GM18907 (cell line): Measurements from ENCODE around the gene CCNT2.
"Not testable (repeated sequence)": the region's sequence is repeated elsewhere in the genome, so short reads cannot be mapped to it uniquely, and the experiment has no call there.

Experiments
- ATAC-seq: cut with Tn5 transposase; IDR thresholded peaks from one replicate; pipeline ENCODE4 v1.9.1; 2021; ENCODE audit warnings: mild to moderate bottlenecking, moderate library complexity; ENCODE audit not compliant: unreplicated experiment

The CCNT2 gene

GRCh38 chr2:134973241-134974138 is 54.9 kb downstream of the CCNT2 start:
- ATAC-seq, result peak; percentile 71

- no peak for ATAC-seq
These were observed 56.8 kb downstream of the CCNT2 start for GRCh38 chr2:134975281-134976009.

GRCh38 chr2:134976074-134976702 is 57.6 kb downstream of the CCNT2 start:
- no peak for ATAC-seq

- ATAC-seq, result not testable (repeated sequence)
These were observed 58.5 kb downstream of the CCNT2 start for GRCh38 chr2:134977104-134977503.

- ATAC-seq, result no peak
These were observed 60.6 kb downstream of the CCNT2 start for GRCh38 chr2:134979221-134979620.

GRCh38 chr2:134980639-134981038 is 62.0 kb downstream of the CCNT2 start:
- ATAC-seq, result no peak

- no peak for ATAC-seq
These were observed 64.0 kb downstream of the CCNT2 start for GRCh38 chr2:134982603-134983002.

- ATAC-seq, result no peak
These were observed 66.4 kb downstream of the CCNT2 start for GRCh38 chr2:134985061-134985460.

GRCh38 chr2:134988994-134989605 is 70.5 kb downstream of the CCNT2 start:
- ATAC-seq, result no peak

- no peak for ATAC-seq
These were observed 80.9 kb downstream of the CCNT2 start for GRCh38 chr2:134999521-134999920.

- ATAC-seq, result no peak
These were observed 84.2 kb downstream of the CCNT2 start for GRCh38 chr2:135002836-135003235.

- peak; percentile 89 for ATAC-seq
These were observed 85.6 kb downstream of the CCNT2 start for GRCh38 chr2:135004005-135004746.

- ATAC-seq, result no peak
These were observed 87.1 kb downstream of the CCNT2 start for GRCh38 chr2:135005753-135006152.
